ENCODE data around the gene IGSF9B.

DNA sequence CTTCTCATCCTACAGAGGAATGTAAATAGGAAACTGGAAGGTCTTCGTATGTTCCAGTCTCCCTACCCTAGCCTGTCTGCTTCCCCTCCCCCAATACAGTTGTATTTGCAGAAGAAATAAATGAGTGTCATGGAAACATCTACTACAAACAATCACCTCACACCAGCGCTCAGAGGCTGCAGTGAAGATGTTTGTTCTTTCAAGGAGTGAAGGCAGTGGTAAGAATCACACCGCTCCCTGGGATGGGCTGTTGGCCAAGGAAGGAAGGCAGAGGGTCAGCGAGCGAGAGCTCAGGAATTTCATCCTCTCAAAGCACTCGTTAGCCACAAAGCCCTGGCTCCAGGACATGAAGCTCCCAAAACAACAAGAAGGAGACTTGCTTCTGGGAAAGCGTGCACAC lies 1.1 kb upstream of the IGSF9B start:
- TF ChIP-seq CTCF (IDR thresholded peaks at IDR 0.05; ENCODE audit: insufficient read depth, low read length, poor library complexity, severe bottlenecking), result no peak
- no peak for TF ChIP-seq EZH2phosphoT487 (conservative IDR thresholded peaks at IDR 0.05; ENCODE audit: low read length)
